Gastroesophageal sphincter (tissue), 3 donors: ENCODE data around the gene NFATC3.

Source experiments
- CTCF ChIP-seq, 4 experiments: fragments of 200-600 bp in 2 of 4; fragments of 450-650 bp in 2 of 4; sonication (generic) in 1 of 4; IDR thresholded peaks; one replicate each; pipeline ENCODE4 v1.5.1; 2017 to 2019; ENCODE audit warnings: antibody characterized with exemption in 4 of 4, mild to moderate bottlenecking in 2 of 4, moderate library complexity in 2 of 4
- POLR2A ChIP-seq, 2 donors: fragments of 450-650 bp; IDR thresholded peaks; one replicate each; pipeline ENCODE4 v1.6.1; 2017; ENCODE audit warnings: antibody characterized with exemption in 2 of 2, mild to moderate bottlenecking in 2 of 2, moderate library complexity in 1 of 2

- TF ChIP-seq CTCF (IDR thresholded peaks at IDR 0.05) (no peak), POLR2A (IDR thresholded peaks at IDR 0.05) (no peak)
These were observed 148.6 kb downstream of the NFATC3 start for GRCh38 chr16:68233835-68234187.
